Neuronal stem cell (in vitro differentiated cells): ENCODE measurements around the gene MTRF1L.

Experiments
- DNase-seq: peaks from one replicate; pipeline ENCODE4 v3.0.0-alpha.2; 2013; ENCODE audit warnings: low spot score
- H2AFZ ChIP-seq: one replicate; pipeline ENCODE4 v1.6.1; 2013; ENCODE audit warnings: mild to moderate bottlenecking, low read length, inconsistent platforms
- H2AK5ac ChIP-seq: 2 replicates; pipeline ENCODE4 v1.6.1; 2013; ENCODE audit warnings: low read depth, mild to moderate bottlenecking, inconsistent platforms, low read length, moderate library complexity, mixed read lengths
- H2BK120ac ChIP-seq: 2 replicates; pipeline ENCODE4 v1.6.1; 2013; ENCODE audit warnings: low read depth, mild to moderate bottlenecking, inconsistent platforms, low read length, moderate library complexity, mixed read lengths
- H2BK12ac ChIP-seq: one replicate; pipeline ENCODE4 v1.6.1; 2013; ENCODE audit warnings: low read length, inconsistent platforms
- H2BK15ac ChIP-seq: 2 replicates; pipeline ENCODE4 v1.6.1; 2013; ENCODE audit warnings: mild to moderate bottlenecking, low read length, inconsistent platforms, mixed read lengths
- H2BK5ac ChIP-seq: one replicate; pipeline ENCODE4 v1.6.1; 2013; ENCODE audit warnings: inconsistent platforms, mild to moderate bottlenecking, low read length, moderate library complexity
- H3K14ac ChIP-seq: one replicate; pipeline ENCODE4 v1.6.1; 2013; ENCODE audit warnings: low read length, inconsistent platforms
- H3K18ac ChIP-seq: 2 replicates; pipeline ENCODE4 v1.6.1; 2013; ENCODE audit warnings: low read length, inconsistent platforms
- H3K23ac ChIP-seq: 2 replicates; pipeline ENCODE4 v1.6.1; 2013; ENCODE audit warnings: low read depth, mild to moderate bottlenecking, mixed read lengths, low read length, inconsistent platforms; ENCODE audit not compliant: poor library complexity
- H3K27ac ChIP-seq: replicated peaks from 3 replicates; pipeline ENCODE4 v1.5.1; 2013; ENCODE audit warnings: low read length, inconsistent platforms
- H3K27me3 ChIP-seq, 3 experiments: 2 replicates each; pipeline ENCODE4 v1.6.1; 2013; ENCODE audit warnings: low read length in 3 of 3, mild to moderate bottlenecking in 2 of 3, inconsistent platforms in 1 of 3, low read depth in 1 of 3, mixed read lengths in 1 of 3, moderate library complexity in 1 of 3; ENCODE audit not compliant: control insufficient read depth in 3 of 3, insufficient read depth in 3 of 3
- H3K36me3 ChIP-seq, 2 donors: replicated peaks in 1 of 2; 2 replicates each; pipeline ENCODE4 v1.6.1; 2013; ENCODE audit warnings: low read length in 2 of 2; ENCODE audit not compliant: control insufficient read depth in 2 of 2, insufficient read depth in 2 of 2
- H3K4ac ChIP-seq: 2 replicates; pipeline ENCODE4 v1.6.1; 2013; ENCODE audit warnings: inconsistent platforms, mild to moderate bottlenecking, low read length, moderate library complexity
- H3K4me1 ChIP-seq, 2 donors: 1 replicate in 1 of 2; 2 replicates in 1 of 2; pipeline ENCODE4 v1.6.1; 2013; ENCODE audit warnings: low read length in 2 of 2, low read depth in 1 of 2; ENCODE audit not compliant: control insufficient read depth in 2 of 2, insufficient read depth in 1 of 2
- H3K4me2 ChIP-seq: one replicate; pipeline ENCODE4 v1.6.1; 2013; ENCODE audit warnings: mild to moderate bottlenecking, low read length, inconsistent platforms; ENCODE audit not compliant: insufficient read depth, poor library complexity, severe bottlenecking
- H3K4me3 ChIP-seq, 2 donors: 2 replicates each; pipeline ENCODE4 v1.5.1; 2013; ENCODE audit warnings: low read length in 2 of 2, mild to moderate bottlenecking in 2 of 2, inconsistent platforms in 1 of 2, moderate library complexity in 1 of 2
- H3K79me1 ChIP-seq: one replicate; pipeline ENCODE4 v1.6.1; 2013; ENCODE audit warnings: low read depth, mild to moderate bottlenecking, inconsistent platforms, low read length, moderate library complexity
- H3K9ac ChIP-seq: one replicate; pipeline ENCODE4 v1.6.1; 2013; ENCODE audit warnings: mild to moderate bottlenecking, low read depth, low read length, inconsistent platforms; ENCODE audit not compliant: poor library complexity
- H3K9me3 ChIP-seq, 2 donors: replicated peaks in 1 of 2; 2 replicates each; pipeline versions ENCODE3 to v1.6.1; 2013; ENCODE audit warnings: low read length in 2 of 2, mild to moderate bottlenecking in 2 of 2, inconsistent platforms in 1 of 2, low read depth in 1 of 2, mixed read lengths in 1 of 2, moderate library complexity in 1 of 2; ENCODE audit not compliant: control insufficient read depth in 2 of 2, insufficient read depth in 1 of 2
- H4K8ac ChIP-seq: one replicate; pipeline ENCODE4 v1.6.1; 2013; ENCODE audit warnings: low read depth, mild to moderate bottlenecking, inconsistent platforms, low read length, moderate library complexity
- H4K91ac ChIP-seq: one replicate; pipeline ENCODE4 v1.6.1; 2013; ENCODE audit warnings: low read length, low read depth, mild to moderate bottlenecking, inconsistent platforms; ENCODE audit not compliant: poor library complexity
- WGBS, 2 donors: extraction: QIAGEN DNeasy Blood & Tissue Kit; methylation state at CpG; one replicate each; pipeline ENCODE4 v1.1.7; 2013; ENCODE audit warnings: missing lambda C conversion rate in 2 of 2, mixed read lengths in 1 of 2; ENCODE audit not compliant: insufficient read length in 2 of 2, insufficient replicate concordance in 1 of 2; ENCODE audit errors: extremely low coverage in 2 of 2; 5-methylcytosine and 5-hydroxymethylcytosine counted together

The MTRF1L gene

DNA sequence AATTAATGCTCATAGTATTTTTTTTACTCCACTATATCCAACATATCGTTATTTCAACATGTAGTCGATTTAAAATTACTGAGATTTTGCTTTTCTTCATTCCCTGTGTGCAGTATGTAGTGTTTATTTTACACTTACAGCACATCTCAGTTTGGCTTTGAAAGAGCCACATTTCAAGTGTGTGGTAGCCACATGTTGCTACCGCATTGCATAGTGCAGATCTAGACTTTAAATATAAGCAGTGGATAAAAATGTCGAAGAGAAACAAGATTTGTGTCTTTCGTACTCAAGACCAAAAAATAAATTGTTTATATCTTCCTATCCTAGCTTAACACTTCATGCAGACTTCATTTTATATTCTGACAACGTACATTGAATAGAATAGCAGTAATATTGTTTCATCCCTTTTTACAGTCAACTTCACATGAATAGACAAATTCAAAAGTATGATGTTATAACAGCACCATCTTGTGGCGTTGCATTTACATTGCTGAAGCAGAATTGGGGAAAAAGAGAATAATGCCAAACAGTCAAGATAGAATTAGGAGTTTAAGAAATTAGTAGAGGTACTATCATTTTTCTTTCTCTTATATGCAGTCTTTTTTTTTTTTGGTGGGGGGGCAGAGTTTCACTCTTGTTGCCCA lies 49.5 kb downstream of the MTRF1L start:
- 100% methylated on average over 2 of the region's 7 CpGs; no CpG with 5 or more reads in 1 of the 2 donors for WGBS, 2 donors
- DNase-seq: no peak
- no peak overlapping the region for H2BK120ac ChIP-seq

DNA sequence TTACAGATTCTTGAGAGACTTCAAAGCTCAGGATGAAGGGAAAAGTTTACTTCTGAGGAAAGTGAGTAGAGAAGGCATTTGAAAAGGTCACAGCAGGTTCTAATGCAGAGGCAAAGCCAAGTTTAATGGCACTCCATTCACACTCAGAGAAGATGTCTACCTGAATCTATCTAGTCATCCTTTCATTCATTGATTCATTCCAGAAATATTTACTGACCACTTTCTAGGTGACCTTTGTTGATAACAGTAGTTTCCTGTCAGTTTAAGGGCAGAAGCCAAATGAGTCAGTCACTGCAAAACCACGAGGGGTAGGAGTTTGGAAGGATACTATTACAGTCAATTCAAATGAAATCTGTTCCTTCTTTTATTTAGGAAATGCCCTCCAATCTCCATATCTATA lies 50.5 kb downstream of the MTRF1L start:
- Histone ChIP-seq H3K14ac (no peak overlapping the region), H2AK5ac (no peak overlapping the region), H2BK120ac (no peak overlapping the region), H3K9ac (no peak overlapping the region), H3K36me3 (no peaks in the 10 kb centered on the region), H2BK12ac (no peak overlapping the region), H3K27ac (no peak overlapping the region), H3K4me1 (no peaks in the 10 kb centered on the region), H4K91ac (no peak overlapping the region), H3K9me3 (no peaks in the 10 kb centered on the region), H3K4ac (no peak overlapping the region), H2BK5ac (no peak overlapping the region), H4K8ac (no peak overlapping the region), H3K18ac (no peak overlapping the region), H2BK15ac (no peak overlapping the region), H3K79me1 (no peaks in the 10 kb centered on the region), H3K4me2 (no peak overlapping the region), H3K27me3 (peaks cover 0 to 4% (median 0%) of the 10 kb centered on the region in 3 experiments), H3K23ac (no peak overlapping the region), H3K4me3 (no peak overlapping the region), H2AFZ (no peak overlapping the region)
- DNase-seq: no peak
- no CpG with 5 or more reads among the region's 1 CpG for WGBS, 2 donors

More for the DNA sequence above, 49.5 kb downstream of the MTRF1L start:
- Histone ChIP-seq H3K4ac (no peak overlapping the region), H4K91ac (no peak overlapping the region), H3K79me1 (no peaks in the 10 kb centered on the region), H2AFZ (no peak overlapping the region), H4K8ac (no peak overlapping the region), H3K9me3 (no peaks in the 10 kb centered on the region), H3K18ac (no peak overlapping the region), H2BK15ac (no peak overlapping the region), H2AK5ac (no peak overlapping the region), H3K9ac (no peak overlapping the region), H3K27ac (no peak overlapping the region), H2BK5ac (no peak overlapping the region), H3K36me3 (no peaks in the 10 kb centered on the region), H3K14ac (no peak overlapping the region), H3K4me2 (no peak overlapping the region), H3K27me3 (peaks cover 0 to 4% (median 0%) of the 10 kb centered on the region in 3 experiments), H3K23ac (no peak overlapping the region), H3K4me3 (no peak overlapping the region), H3K4me1 (no peaks in the 10 kb centered on the region), H2BK12ac (no peak overlapping the region)

DNA sequence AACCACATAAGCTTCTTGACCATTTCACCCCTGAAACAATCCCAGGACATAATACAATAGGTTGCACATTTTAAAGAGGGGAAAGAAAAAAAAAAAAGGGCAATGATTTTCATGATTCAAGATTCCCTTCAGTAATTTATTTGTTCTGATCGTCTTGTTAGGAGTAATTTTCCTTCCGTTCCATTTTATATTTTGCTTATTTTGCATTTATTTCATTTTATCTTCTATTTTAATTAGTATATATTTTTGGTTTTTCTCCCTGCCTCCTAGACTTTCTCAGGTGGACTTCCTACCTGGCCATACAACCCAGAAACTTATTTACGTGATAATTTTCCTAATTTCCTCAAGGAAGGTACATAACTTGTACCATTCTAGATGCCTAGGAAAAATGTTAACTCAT lies 52.3 kb downstream of the MTRF1L start:
- Histone ChIP-seq H3K36me3 (no peaks in the 10 kb centered on the region), H3K27ac (no peak overlapping the region), H3K4me3 (no peak overlapping the region), H3K4me1 (no peaks in the 10 kb centered on the region), H2AK5ac (no peak overlapping the region), H3K23ac (no peak overlapping the region), H4K8ac (no peak overlapping the region), H3K14ac (no peak overlapping the region), H3K79me1 (no peaks in the 10 kb centered on the region), H3K9me3 (no peaks in the 10 kb centered on the region), H3K27me3 (peaks cover 0 to 4% (median 0%) of the 10 kb centered on the region in 3 experiments), H3K4me2 (no peak overlapping the region), H2BK120ac (no peak overlapping the region), H2BK15ac (no peak overlapping the region), H2BK12ac (no peak overlapping the region), H2BK5ac (no peak overlapping the region), H4K91ac (no peak overlapping the region), H3K4ac (no peak overlapping the region), H3K18ac (no peak overlapping the region), H2AFZ (no peak overlapping the region), H3K9ac (no peak overlapping the region)
- no peak for DNase-seq
- WGBS, 2 donors: no CpG with 5 or more reads among the region's 3 CpGs

DNA sequence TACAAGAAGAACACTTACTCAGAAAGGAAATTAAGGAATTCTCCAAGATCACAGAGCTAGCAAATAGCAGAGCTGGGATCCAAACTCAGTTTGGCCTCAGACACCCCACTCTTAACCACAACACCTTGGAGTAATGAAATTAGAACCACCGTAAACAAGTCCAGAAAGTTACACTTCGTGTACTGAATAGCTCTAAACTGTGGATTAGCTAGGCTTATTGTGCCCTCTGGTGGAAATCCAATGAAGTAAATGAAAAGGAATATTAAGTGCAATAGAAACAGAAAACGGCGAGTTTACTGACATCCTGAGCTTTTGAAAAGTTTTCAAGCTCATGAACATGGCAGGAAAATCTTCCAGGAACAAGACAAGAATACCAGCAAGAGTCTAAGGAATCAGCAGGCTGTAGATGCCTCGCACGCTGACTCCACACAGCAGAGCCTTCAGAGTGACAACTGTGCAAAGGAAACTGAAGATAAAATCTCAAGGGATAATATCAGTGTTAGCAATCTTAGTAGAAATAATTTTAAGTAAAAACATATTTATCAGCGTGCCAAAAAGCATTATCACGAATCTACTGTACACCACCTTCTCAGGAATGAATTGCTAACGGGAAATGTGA lies 54.2 kb downstream of the MTRF1L start:
- Histone ChIP-seq H3K27ac (no peak overlapping the region), H3K23ac (no peak overlapping the region), H3K4me1 (no peaks in the 10 kb centered on the region), H3K36me3 (no peaks in the 10 kb centered on the region), H4K91ac (no peak overlapping the region), H2BK5ac (no peak overlapping the region), H2AFZ (peak overlapping the region; percentile 74), H2AK5ac (no peak overlapping the region), H3K9ac (no peak overlapping the region), H2BK15ac (no peak overlapping the region), H3K4ac (no peak overlapping the region), H3K27me3 (peaks cover 0 to 4% (median 0%) of the 10 kb centered on the region in 3 experiments), H2BK120ac (no peak overlapping the region), H3K14ac (no peak overlapping the region), H3K4me2 (no peak overlapping the region), H2BK12ac (no peak overlapping the region), H3K79me1 (no peaks in the 10 kb centered on the region), H4K8ac (no peak overlapping the region), H3K4me3 (no peak overlapping the region), H3K9me3 (no peaks in the 10 kb centered on the region), H3K18ac (no peak overlapping the region)
- no CpG with 5 or more reads among the region's 9 CpGs for WGBS, 2 donors
- peak; percentile 33 for DNase-seq
